ENCODE results near the gene AGXT.

DNA sequence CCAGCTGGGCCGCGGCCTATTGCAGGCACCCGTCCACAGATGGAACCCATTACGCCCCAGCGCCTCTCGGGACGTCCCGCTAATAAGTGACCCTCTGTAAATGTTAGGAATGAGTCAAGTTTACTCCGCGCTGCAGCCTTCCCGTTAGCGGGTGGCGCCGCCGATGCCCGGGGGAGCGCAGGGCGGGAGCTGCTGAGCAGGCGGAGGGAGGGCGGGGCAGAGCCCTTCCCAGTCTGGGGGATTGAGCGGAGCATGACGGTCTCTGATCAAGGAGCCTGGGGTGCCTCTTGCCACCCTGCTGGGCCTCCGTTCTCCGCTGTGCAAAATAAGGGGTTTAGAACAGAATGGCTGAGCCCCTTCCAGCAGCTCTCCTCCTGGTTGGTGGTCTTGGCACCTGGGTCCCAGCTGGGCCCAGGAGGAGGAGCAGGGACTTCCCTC is 48.0 kb downstream of the AGXT start:
- TF ChIP-seq, protein P1, sequence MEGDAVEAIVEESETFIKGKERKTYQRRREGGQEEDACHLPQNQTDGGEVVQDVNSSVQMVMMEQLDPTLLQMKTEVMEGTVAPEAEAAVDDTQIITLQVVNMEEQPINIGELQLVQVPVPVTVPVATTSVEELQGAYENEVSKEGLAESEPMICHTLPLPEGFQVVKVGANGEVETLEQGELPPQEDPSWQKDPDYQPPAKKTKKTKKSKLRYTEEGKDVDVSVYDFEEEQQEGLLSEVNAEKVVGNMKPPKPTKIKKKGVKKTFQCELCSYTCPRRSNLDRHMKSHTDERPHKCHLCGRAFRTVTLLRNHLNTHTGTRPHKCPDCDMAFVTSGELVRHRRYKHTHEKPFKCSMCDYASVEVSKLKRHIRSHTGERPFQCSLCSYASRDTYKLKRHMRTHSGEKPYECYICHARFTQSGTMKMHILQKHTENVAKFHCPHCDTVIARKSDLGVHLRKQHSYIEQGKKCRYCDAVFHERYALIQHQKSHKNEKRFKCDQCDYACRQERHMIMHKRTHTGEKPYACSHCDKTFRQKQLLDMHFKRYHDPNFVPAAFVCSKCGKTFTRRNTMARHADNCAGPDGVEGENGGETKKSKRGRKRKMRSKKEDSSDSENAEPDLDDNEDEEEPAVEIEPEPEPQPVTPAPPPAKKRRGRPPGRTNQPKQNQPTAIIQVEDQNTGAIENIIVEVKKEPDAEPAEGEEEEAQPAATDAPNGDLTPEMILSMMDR (IDR thresholded peaks at IDR 0.05; ENCODE audit: insufficient read depth, low read length): no peak
- no peak for TF ChIP-seq POLR2AphosphoS5 (IDR thresholded peaks at IDR 0.05; ENCODE audit: low read depth)
